ENCODE measurements around the gene RANBP10. TPM values are rescaled to one million over a fixed set of nuclear protein-coding genes. Genes with fewer than 3 reads are reported as not detected.
"Not testable (repeated sequence)": the region's sequence is repeated elsewhere in the genome, so short reads cannot be mapped to it uniquely, and the experiment has no call there.

The RANBP10 gene
- total RNA-seq, 1 donor from 2014 or later, result 8.7 TPM

GRCh38 chr16:67713647-67714273 lies 92.6 kb downstream of the RANBP10 start:
- no peak for DNase-seq

DNA sequence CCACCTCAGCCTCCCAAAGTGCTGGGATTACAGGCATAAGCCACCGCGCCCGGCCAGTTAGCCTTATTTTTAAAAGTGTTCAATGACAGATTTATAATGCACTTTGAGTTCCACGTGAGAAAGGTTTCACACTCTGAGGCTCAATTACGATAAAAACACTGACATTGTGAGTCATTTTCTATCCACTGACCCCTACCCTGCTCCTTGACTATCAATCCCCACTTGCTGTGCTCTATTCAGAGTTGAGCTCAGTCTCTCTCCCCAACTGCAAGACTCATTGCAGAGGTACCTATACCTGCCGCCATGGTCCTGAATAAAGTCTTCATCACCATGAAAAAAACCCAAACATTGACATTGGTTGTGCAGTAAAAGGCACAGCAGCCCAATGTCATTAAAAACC lies 95.8 kb downstream of the RANBP10 start:
- no peak for DNase-seq

DNA sequence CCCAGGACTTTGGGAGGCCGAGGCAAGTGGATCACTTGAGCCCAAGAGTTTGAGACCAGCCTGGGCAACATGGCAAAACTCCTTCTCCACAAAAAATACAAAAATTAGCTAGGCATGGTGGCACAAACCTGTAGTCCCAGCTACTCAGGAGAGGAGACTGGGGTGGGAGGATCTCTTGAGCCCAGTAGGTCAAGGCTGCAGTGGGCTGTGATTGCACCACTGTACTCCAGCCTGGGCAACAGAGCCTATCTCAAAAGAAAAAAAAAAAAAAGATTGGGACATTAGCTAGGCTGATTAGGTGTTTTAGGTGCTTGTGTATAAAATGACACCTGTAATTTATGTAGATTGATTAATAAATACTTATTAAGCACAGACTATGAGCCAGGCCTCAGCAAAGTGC lies 97.3 kb downstream of the RANBP10 start:
- no peak for DNase-seq

- no peak for DNase-seq
These were observed 98.0 kb downstream of the RANBP10 start for GRCh38 chr16:67708368-67708771.

GRCh38 chr16:67707790-67708189 lies 98.6 kb downstream of the RANBP10 start:
- no peak for DNase-seq

DNA sequence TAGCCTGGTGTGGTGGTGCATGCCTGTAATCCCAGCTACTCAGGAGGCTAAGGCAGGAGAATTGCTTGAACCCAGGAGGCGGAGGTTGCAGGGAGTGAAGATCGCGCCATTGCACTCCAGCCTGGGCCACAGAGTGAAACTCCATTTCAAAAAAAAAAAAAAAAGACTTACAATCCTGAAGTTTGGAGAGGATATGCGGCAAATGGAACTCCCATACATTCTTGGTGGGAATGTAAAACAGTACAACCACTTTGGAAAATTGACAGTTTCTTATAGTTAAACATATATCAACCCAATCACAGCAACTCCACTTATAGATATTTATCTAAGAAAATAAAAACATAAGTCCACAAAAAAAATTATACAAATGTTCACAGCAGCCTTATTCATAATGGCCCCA lies 99.2 kb downstream of the RANBP10 start:
- DNase-seq, result no peak

DNA sequence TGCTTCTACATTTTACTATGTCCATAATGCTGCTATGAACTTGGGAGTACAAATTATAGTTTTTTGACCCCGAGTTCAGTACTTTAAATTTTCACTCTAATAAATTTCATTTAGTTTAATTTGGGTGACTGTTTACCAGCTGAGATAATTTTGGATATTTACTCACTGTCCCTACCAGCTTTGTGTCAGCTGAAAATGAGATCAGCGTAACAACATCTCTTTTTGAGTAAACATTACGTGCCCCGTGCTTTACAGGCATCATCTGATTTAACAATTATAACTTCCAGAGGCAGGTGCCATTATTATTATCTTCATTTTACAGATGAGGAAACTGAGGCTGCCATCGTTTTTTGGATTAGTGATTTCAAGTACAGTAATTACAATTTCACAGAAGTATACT lies 102.2 kb downstream of the RANBP10 start:
- DNase-seq, result no peak

DNA sequence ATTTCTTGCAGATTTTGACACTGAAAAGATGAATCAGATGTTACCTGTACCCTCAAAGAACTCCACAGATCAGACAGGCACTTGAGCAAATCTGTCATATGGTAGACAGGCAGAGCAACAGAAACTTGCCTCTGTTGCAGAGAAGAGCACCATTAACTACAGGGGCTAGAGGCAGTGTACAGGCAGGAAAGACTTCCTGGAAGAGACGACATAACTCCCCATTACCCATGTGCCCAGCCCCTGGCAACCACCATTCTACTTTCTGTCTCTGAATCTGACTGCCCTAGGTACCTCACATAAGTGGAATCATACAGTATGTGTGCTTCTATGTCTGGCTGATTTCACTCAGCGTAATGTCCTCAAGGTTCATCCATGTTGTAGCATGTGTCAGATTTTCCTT lies 102.7 kb downstream of the RANBP10 start:
- DNase-seq, result no peak

- no peak for DNase-seq
These were observed 104.2 kb downstream of the RANBP10 start for GRCh38 chr16:67702130-67702529.

- no peak for DNase-seq
These were observed 104.9 kb downstream of the RANBP10 start for GRCh38 chr16:67701420-67701819.

DNA sequence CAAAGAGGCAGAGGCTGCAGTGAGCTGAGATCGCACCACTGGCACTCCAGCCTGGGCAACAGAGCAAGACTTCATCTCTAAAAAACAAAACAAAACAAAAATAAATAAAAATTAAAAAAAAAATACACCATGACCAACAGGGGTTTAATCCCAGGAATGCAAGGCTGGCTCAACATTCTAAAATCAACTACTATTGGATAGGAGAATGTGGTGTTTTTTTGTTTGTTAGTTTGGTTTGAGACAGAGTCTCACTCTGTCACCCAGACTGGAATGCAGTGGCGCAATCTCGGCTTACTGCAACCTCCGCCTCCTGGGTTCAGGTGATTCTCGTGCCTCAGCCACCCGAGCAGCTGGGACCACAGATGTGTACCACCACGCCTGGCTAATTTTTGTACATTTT lies 107.1 kb downstream of the RANBP10 start:
- DNase-seq, result no peak

GRCh38 chr16:67697422-67698185 lies 108.8 kb downstream of the RANBP10 start:
- no peak for DNase-seq

DNA sequence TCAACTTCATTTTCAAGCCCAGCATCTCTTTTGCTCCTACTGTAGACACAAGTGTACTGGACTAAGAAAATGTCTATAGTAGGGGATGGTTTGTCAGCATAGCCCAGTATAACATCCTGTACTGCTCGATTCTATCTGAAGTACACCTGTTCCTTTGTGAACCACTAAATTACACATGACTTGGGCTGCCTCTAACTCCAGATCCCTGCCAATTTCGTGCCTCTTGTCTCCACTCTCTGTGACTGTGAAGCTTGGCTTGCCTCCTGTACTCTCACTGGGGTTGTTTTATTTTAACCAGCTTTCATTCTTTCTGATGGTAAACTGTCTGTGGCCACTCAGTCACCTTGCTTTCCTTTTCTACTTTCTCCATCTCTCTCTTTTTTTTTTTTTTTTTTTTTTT lies 111.7 kb downstream of the RANBP10 start:
- DNase-seq, result no peak

DNA sequence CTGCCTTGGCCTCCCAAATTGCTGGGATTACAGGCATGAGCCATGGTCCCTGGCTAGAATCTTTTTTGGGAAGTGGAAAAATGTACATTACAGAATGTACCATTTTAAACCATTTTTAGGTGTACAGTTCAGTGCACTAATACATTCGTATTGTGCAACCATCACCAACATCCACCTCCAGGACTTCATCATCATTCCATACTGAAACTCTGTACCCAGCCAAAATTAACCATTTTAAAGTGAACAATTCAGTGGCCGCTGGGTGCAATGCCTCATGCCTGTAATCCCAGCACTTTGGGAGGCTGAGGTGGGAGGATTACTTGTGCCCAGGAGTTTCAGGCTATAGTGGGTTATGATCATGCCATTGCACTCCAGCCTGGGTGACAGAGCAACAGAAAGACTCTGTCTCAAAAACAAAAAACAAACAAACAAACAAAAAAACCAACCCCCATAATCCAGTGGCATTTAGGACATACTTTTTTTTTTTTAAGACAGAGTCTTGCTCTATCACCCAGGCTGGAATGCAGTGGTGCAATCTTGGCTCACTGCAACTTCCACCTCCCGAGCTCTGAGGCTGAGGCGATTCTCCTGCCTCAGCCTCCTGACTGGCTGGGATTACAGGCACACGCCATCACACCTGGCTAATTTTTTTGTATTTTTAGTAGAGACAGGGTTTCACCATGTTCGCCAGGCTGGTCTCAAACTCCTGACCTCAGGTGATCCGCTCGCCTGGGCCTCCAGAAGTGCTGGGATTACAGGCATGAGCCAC lies 112.7 kb downstream of the RANBP10 start:
- not testable (repeated sequence) for DNase-seq

- DNase-seq, result no peak
These were observed 120.8 kb downstream of the RANBP10 start for GRCh38 chr16:67685388-67686112.

- DNase-seq, result no peak
These were observed 122.6 kb downstream of the RANBP10 start for GRCh38 chr16:67683767-67684166.

GRCh38 chr16:67679935-67680897 lies 126.1 kb downstream of the RANBP10 start:
- no peak for DNase-seq

- DNase-seq, result no peak
These were observed 127.9 kb downstream of the RANBP10 start for GRCh38 chr16:67678354-67679023.

DNA sequence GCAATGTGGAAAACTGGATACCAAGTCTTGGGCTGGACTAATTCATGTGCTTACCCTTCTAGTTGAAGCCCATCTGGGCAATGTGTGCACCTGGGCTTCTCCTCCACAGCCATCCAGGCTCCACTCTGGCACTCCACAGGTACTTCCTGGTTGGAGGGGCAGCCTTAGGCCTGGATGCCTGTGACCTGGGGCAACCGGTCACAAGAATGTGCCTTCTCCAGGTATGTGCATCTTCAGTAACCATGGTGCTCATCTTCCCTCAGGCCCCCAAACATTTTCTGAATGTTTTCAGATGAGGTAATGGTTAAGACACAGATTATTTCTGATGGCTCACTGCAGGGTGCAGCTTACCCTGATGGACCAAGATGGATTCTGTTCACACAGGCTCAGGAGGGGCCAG lies 128.6 kb downstream of the RANBP10 start:
- DNase-seq, result no peak

- DNase-seq, result no peak
These were observed 129.4 kb downstream of the RANBP10 start for GRCh38 chr16:67676939-67677338.

- no peak for DNase-seq
These were observed 129.8 kb downstream of the RANBP10 start for GRCh38 chr16:67676516-67676915.
